ENCODE measurements around the gene SLC25A14.

- no peak for TF ChIP-seq POLR2AphosphoS5 (IDR thresholded peaks at IDR 0.05; ENCODE audit: insufficient read depth in 1 of 2, low read depth in 1 of 2)
- TF ChIP-seq, protein P1, sequence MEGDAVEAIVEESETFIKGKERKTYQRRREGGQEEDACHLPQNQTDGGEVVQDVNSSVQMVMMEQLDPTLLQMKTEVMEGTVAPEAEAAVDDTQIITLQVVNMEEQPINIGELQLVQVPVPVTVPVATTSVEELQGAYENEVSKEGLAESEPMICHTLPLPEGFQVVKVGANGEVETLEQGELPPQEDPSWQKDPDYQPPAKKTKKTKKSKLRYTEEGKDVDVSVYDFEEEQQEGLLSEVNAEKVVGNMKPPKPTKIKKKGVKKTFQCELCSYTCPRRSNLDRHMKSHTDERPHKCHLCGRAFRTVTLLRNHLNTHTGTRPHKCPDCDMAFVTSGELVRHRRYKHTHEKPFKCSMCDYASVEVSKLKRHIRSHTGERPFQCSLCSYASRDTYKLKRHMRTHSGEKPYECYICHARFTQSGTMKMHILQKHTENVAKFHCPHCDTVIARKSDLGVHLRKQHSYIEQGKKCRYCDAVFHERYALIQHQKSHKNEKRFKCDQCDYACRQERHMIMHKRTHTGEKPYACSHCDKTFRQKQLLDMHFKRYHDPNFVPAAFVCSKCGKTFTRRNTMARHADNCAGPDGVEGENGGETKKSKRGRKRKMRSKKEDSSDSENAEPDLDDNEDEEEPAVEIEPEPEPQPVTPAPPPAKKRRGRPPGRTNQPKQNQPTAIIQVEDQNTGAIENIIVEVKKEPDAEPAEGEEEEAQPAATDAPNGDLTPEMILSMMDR (IDR thresholded peaks at IDR 0.05) = no peak
- TF ChIP-seq POLR2A (IDR thresholded peaks at IDR 0.05) = no peak
Measured at GRCh38 chrX:130418740-130419139, 79.0 kb downstream of the SLC25A14 start.

Data from vagina (tissue), 2 donors.